ENCODE results near the gene TBC1D2.
A peak's percentile ranks its signal among the peaks of the same experiment; 100 is the strongest.

The TBC1D2 gene

GRCh38 chr9:98234245-98234825 lies 21.1 kb downstream of the TBC1D2 start:
- Histone ChIP-seq H3K4me3 (no peak overlapping the region), H3K9me3 (replicated peaks in 1 of 11) (no peaks in the 10 kb centered on the region), H4K20me1 (peaks cover 0 to 77% (median 0%) of the 10 kb centered on the region in 11 experiments; a peak in 7 of 22 replicates), H3K27me3 (no peaks in the 10 kb centered on the region), H3K27ac (no peak overlapping the region), H3K9ac (no peak overlapping the region), H3K36me3 (peaks cover 0 to 100% (median 54%) of the 10 kb centered on the region in 11 experiments; a peak in 18 of 22 replicates), H3K4me1 (peaks cover 5 to 19% (median 10%) of the 10 kb centered on the region in 10 experiments; a peak in 11 of 20 replicates), H3K4me2 (no peak overlapping the region)
- no peak for TF ChIP-seq Cebpa-rat (IDR thresholded peaks at IDR 0.05)

GRCh38 chr9:98232926-98233325 lies 22.5 kb downstream of the TBC1D2 start:
- H3K36me3 ChIP-seq: peaks cover 6 to 100% (median 63%) of the 10 kb centered on the region in 11 experiments; a peak in 19 of 22 replicates

GRCh38 chr9:98231770-98232478 lies 23.5 kb downstream of the TBC1D2 start:
- H3K36me3 ChIP-seq: peaks cover 6 to 100% (median 65%) of the 10 kb centered on the region in 11 experiments; a peak in 19 of 22 replicates
- H3K4me2 ChIP-seq: peak overlapping the region in 3 of 11 experiments; percentile 3 to 15 (median 12); a peak in 2 of 22 replicates
- H3K4me3 ChIP-seq: no peak overlapping the region

More at GRCh38 chr9:98232926-98233325, 22.5 kb downstream of the TBC1D2 start:
- Histone ChIP-seq H3K4me1 (peaks cover 5 to 19% (median 10%) of the 10 kb centered on the region in 10 experiments; a peak in 11 of 20 replicates), H3K4me2 (0 out of 22 replicates have a peak overlapping the region, but pooled peaks of 1 of the 11 experiments have one; percentile 12), H3K27ac (no peak overlapping the region), H3K27me3 (no peaks in the 10 kb centered on the region), H3K9ac (peak overlapping the region in 1 of 11 experiments; percentile 47; a peak in 1 of 22 replicates), H3K4me3 (no peak overlapping the region), H3K9me3 (replicated peaks in 1 of 11) (no peaks in the 10 kb centered on the region), H4K20me1 (peaks cover 0 to 83% (median 0%) of the 10 kb centered on the region in 11 experiments; a peak in 7 of 22 replicates)
- no peak for TF ChIP-seq Cebpa-rat (IDR thresholded peaks at IDR 0.05)

GRCh38 chr9:98230789-98231188 lies 24.7 kb downstream of the TBC1D2 start:
- peaks cover 5 to 23% (median 10%) of the 10 kb centered on the region in 10 experiments; a peak in 11 of 20 replicates for H3K4me1 ChIP-seq
- no peaks in the 10 kb centered on the region for H3K27me3 ChIP-seq
- H3K9me3 ChIP-seq (replicated peaks in 1 of 11): no peaks in the 10 kb centered on the region
- no peak overlapping the region for H3K4me3 ChIP-seq
- H3K36me3 ChIP-seq: peaks cover 6 to 100% (median 75%) of the 10 kb centered on the region in 11 experiments; a peak in 19 of 22 replicates
- 0 out of 22 replicates have a peak overlapping the region, but pooled peaks of 1 of the 11 experiments have one; percentile 39 for H3K9ac ChIP-seq
- H3K4me2 ChIP-seq: no peak overlapping the region
- peaks cover 0 to 78% (median 0%) of the 10 kb centered on the region in 11 experiments; a peak in 7 of 22 replicates for H4K20me1 ChIP-seq
- no peak overlapping the region for H3K27ac ChIP-seq
- TF ChIP-seq Cebpa-rat (IDR thresholded peaks at IDR 0.05): no peak

More at GRCh38 chr9:98231770-98232478, 23.5 kb downstream of the TBC1D2 start:
- Histone ChIP-seq H4K20me1 (peaks cover 0 to 82% (median 0%) of the 10 kb centered on the region in 11 experiments; a peak in 7 of 22 replicates), H3K9ac (no peak overlapping the region), H3K4me1 (peaks cover 5 to 19% (median 10%) of the 10 kb centered on the region in 10 experiments; a peak in 11 of 20 replicates), H3K27ac (no peak overlapping the region), H3K27me3 (no peaks in the 10 kb centered on the region), H3K9me3 (replicated peaks in 1 of 11) (no peaks in the 10 kb centered on the region)
- no peak for TF ChIP-seq Cebpa-rat (IDR thresholded peaks at IDR 0.05)

- no peak overlapping the region for H3K9ac ChIP-seq
- H3K9me3 ChIP-seq (replicated peaks in 1 of 11): no peaks in the 10 kb centered on the region
- H4K20me1 ChIP-seq: peaks cover 0 to 77% (median 0%) of the 10 kb centered on the region in 11 experiments; a peak in 7 of 22 replicates
- no peak overlapping the region for H3K4me2 ChIP-seq
- H3K27me3 ChIP-seq: no peaks in the 10 kb centered on the region
- H3K36me3 ChIP-seq: peaks cover 6 to 100% (median 79%) of the 10 kb centered on the region in 11 experiments; a peak in 19 of 22 replicates
- no peak for TF ChIP-seq Cebpa-rat (IDR thresholded peaks at IDR 0.05)
- no peak overlapping the region for H3K27ac ChIP-seq
- no peak overlapping the region for H3K4me3 ChIP-seq
- H3K4me1 ChIP-seq: peaks cover 5 to 28% (median 10%) of the 10 kb centered on the region in 10 experiments; a peak in 13 of 20 replicates
Measured at GRCh38 chr9:98230304-98230703, 25.1 kb downstream of the TBC1D2 start.

GRCh38 chr9:98229620-98230019 lies 25.8 kb downstream of the TBC1D2 start:
- no peaks in the 10 kb centered on the region for H3K27me3 ChIP-seq
- H3K27ac ChIP-seq: no peak overlapping the region
- H3K9me3 ChIP-seq (replicated peaks in 1 of 11): no peaks in the 10 kb centered on the region
- peak overlapping the region in 1 of 11 experiments; percentile 31; a peak in 1 of 22 replicates for H3K9ac ChIP-seq
- peaks cover 5 to 35% (median 12%) of the 10 kb centered on the region in 10 experiments; a peak in 14 of 20 replicates for H3K4me1 ChIP-seq
- peaks cover 6 to 100% (median 86%) of the 10 kb centered on the region in 11 experiments; a peak in 19 of 22 replicates for H3K36me3 ChIP-seq
- no peak for TF ChIP-seq Cebpa-rat (IDR thresholded peaks at IDR 0.05)
- H4K20me1 ChIP-seq: peaks cover 0 to 78% (median 0%) of the 10 kb centered on the region in 11 experiments; a peak in 7 of 22 replicates
- no peak overlapping the region for H3K4me3 ChIP-seq
- H3K4me2 ChIP-seq: no peak overlapping the region

- H3K4me3 ChIP-seq: no peak overlapping the region
- peaks cover 5 to 41% (median 12%) of the 10 kb centered on the region in 10 experiments; a peak in 14 of 20 replicates for H3K4me1 ChIP-seq
- no peaks in the 10 kb centered on the region for H3K27me3 ChIP-seq
- 0 out of 22 replicates have a peak, but pooled peaks cover 0 to 3% (median 0%) of the 10 kb centered on the region in 11 experiments for H3K9me3 ChIP-seq (replicated peaks in 1 of 11)
- TF ChIP-seq Cebpa-rat (IDR thresholded peaks at IDR 0.05): no peak
- no peak overlapping the region for H3K4me2 ChIP-seq
- peaks cover 0 to 78% (median 0%) of the 10 kb centered on the region in 11 experiments; a peak in 7 of 22 replicates for H4K20me1 ChIP-seq
- no peak overlapping the region for H3K9ac ChIP-seq
- H3K36me3 ChIP-seq: peaks cover 6 to 100% (median 92%) of the 10 kb centered on the region in 11 experiments; a peak in 19 of 22 replicates
- H3K27ac ChIP-seq: no peak overlapping the region
Measured at GRCh38 chr9:98229090-98229395, 26.4 kb downstream of the TBC1D2 start.

GRCh38 chr9:98228392-98229089 lies 26.9 kb downstream of the TBC1D2 start:
- no peaks in the 10 kb centered on the region for H3K27me3 ChIP-seq
- peak overlapping the region in 1 of 11 experiments; percentile 51; a peak in 1 of 22 replicates for H3K9ac ChIP-seq
- H3K4me1 ChIP-seq: peaks cover 5 to 46% (median 13%) of the 10 kb centered on the region in 10 experiments; a peak in 15 of 20 replicates
- 0 out of 22 replicates have a peak, but pooled peaks cover 0 to 3% (median 0%) of the 10 kb centered on the region in 11 experiments for H3K9me3 ChIP-seq (replicated peaks in 1 of 11)
- H3K4me2 ChIP-seq: no peak overlapping the region
- peaks cover 0 to 74% (median 0%) of the 10 kb centered on the region in 11 experiments; a peak in 7 of 22 replicates for H4K20me1 ChIP-seq
- H3K27ac ChIP-seq: no peak overlapping the region
- no peak overlapping the region for H3K4me3 ChIP-seq
- no peak for TF ChIP-seq Cebpa-rat (IDR thresholded peaks at IDR 0.05)
- peaks cover 6 to 97% (median 90%) of the 10 kb centered on the region in 11 experiments; a peak in 19 of 22 replicates for H3K36me3 ChIP-seq
